ENCODE measurements around the gene BUD23. TPM values are rescaled to one million over a fixed set of nuclear protein-coding genes. Genes with fewer than 3 reads are reported as not detected.

BUD23 gene
- total RNA-seq, 1 donor from 2014 or later, result 42.4 TPM

DNA sequence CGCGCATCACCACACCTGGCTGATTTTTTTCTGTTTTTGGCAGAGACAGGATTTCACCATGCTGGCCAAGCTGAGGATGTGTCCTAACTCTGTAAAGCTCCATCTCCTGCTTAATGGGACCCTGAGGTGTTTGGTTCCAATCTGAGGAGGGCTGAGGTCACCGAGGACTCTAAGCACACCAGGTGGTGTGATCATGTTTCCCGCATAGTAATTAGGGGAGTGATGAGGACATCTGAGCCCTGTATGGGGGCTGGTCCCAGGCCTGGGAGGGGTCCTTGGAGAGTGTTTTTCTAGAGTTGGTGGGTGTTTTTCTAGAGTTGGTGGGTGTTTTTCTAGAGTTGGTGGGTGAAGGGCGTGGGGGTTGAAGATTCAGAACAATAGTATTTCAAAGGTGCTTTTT, 58.2 kb downstream of the BUD23 start:
- H3K9me3 ChIP-seq, result no peaks in the 10 kb centered on the region
- no peak for ATAC-seq
- peaks cover 19% of the 10 kb centered on the region for H3K4me1 ChIP-seq
- no peak overlapping the region for H3K4me3 ChIP-seq
- intact Hi-C loops (cut with DNase I), result no loop called here
- H3K27me3 ChIP-seq (ENCODE audit: low read depth), result no peaks in the 10 kb centered on the region
- H3K27ac ChIP-seq, result peak overlapping the region; percentile 88
- TF ChIP-seq, protein P1, sequence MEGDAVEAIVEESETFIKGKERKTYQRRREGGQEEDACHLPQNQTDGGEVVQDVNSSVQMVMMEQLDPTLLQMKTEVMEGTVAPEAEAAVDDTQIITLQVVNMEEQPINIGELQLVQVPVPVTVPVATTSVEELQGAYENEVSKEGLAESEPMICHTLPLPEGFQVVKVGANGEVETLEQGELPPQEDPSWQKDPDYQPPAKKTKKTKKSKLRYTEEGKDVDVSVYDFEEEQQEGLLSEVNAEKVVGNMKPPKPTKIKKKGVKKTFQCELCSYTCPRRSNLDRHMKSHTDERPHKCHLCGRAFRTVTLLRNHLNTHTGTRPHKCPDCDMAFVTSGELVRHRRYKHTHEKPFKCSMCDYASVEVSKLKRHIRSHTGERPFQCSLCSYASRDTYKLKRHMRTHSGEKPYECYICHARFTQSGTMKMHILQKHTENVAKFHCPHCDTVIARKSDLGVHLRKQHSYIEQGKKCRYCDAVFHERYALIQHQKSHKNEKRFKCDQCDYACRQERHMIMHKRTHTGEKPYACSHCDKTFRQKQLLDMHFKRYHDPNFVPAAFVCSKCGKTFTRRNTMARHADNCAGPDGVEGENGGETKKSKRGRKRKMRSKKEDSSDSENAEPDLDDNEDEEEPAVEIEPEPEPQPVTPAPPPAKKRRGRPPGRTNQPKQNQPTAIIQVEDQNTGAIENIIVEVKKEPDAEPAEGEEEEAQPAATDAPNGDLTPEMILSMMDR (IDR thresholded peaks at IDR 0.05), result no peak
- H3K36me3 ChIP-seq, result peaks cover 7% of the 10 kb centered on the region
- DNase-seq, result no peak

DNA sequence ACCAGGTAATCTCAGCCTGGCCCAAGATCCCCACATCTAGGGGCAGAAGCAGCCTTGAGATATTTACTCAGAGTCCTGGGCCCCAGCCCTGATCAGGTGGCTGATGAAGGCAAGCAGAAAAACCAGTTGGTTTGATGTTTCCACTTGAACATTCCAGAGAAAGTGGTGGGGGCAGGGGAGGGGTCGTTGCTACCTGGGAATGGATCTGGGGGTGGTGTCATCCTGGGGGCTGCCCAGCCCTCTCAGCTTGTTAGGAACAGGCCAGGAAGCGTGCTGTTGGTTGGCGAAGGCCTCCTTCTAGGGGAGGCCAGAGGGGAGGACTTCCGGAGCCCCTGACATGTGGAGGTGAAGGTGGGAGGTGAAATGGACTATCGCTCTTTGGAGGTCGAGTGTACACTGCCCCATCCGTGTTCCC, 58.9 kb downstream of the BUD23 start:
- Histone ChIP-seq H3K9me3 (no peaks in the 10 kb centered on the region), H3K4me1 (peaks cover 16% of the 10 kb centered on the region), H3K27ac (peak overlapping the region; percentile 88), H3K4me3 (no peak overlapping the region), H3K36me3 (no peaks in the 10 kb centered on the region), H3K27me3 (ENCODE audit: low read depth) (no peaks in the 10 kb centered on the region)
- TF ChIP-seq, protein P1 (IDR thresholded peaks at IDR 0.05), result no peak
- intact Hi-C loops (cut with DNase I), result no loop called here
- ATAC-seq (peak; percentile 2 to 11), DNase-seq (peak; percentile 68)

DNA sequence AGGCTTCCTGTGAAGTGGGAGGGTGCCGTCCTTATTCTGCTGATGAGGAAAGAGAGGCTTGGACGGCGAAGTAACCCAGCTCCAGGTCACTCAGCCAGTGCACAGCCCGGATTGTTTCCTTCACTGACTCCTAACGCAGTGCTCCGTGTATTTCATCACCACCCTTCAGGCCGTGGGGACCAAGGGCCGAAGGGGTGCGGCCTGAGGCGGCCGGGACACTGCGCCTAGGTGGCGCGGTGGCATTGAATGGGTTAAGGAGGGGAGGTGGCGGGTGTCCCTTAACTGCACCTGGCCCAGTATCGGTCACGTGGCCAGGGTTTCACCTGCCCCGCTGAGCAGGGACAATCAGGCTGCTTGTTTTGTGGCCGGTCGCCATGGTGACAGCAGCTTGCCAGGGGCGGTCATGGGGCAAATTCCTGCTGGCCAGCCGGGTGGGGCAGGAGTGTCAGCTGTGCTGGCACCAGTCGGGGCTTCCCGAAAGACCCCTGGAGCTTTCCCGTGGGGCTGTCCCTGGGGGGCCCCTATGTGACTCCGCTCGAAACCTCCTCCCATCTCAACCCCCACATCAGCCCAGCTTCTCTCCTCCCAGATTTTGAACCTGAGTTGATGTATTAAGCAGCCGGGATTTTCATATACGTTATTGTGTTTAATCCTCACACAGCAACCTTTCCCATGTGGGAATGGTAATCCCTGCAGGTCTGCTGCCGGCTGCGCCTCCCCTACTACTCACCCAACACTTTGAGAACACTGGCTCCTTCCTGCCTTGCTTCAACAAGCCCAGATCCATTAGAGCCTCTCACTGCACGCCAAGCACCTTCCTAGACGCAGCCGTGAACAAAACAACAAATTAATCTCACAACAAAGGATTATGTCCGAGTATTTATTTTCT, 59.6 kb downstream of the BUD23 start:
- DNase-seq (peak; percentile 96), ATAC-seq (peak; percentile 79 to 81)
- Histone ChIP-seq H3K27me3 (ENCODE audit: low read depth) (no peaks in the 10 kb centered on the region), H3K27ac (peak overlapping the region; percentile 88), H3K4me1 (peaks cover 9% of the 10 kb centered on the region), H3K9me3 (no peaks in the 10 kb centered on the region), H3K4me3 (no peak overlapping the region), H3K36me3 (no peaks in the 10 kb centered on the region)
- TF ChIP-seq, protein P1 (IDR thresholded peaks at IDR 0.05), result no peak
- intact Hi-C loops (cut with DNase I), result no loop called here

DNA sequence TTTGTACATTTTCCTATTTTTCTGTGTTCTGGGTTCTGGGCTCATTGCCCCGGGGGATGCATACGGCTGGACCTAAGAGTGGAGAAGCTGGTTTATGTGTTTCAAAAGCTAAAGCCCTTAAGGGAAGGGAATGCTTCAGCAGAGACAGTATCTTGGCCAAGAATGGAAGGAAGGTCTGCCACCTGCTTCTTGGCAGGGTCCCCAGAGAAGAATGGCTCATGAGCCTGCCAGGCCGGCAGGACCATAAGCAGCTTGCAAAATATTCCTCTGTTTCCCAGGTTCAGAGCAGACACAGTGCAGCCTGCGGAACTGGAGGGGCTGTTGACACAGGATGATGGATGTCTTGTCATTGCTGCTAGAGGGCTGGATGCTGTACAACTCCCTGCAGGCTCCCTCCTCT, 63.0 kb downstream of the BUD23 start:
- DNase-seq (no peak), ATAC-seq (no peak)
- H3K4me1 ChIP-seq, result peaks cover 8% of the 10 kb centered on the region
- H3K4me3 ChIP-seq, result no peak overlapping the region
- no peaks in the 10 kb centered on the region for H3K9me3 ChIP-seq
- TF ChIP-seq, protein P1 (IDR thresholded peaks at IDR 0.05), result no peak
- intact Hi-C loops (cut with DNase I), result no loop called here
- H3K27me3 ChIP-seq (ENCODE audit: low read depth), result no peaks in the 10 kb centered on the region
- H3K36me3 ChIP-seq, result no peaks in the 10 kb centered on the region
- H3K27ac ChIP-seq, result no peak overlapping the region

Small RNA genes lying within 50 kb of the gene (microRNA-seq; reads per million reads assigned to microRNA genes)
- not detected for gene MIR4284 (ENCODE audit: borderline number of aligned reads)

Other genes starting within 250 kb of the BUD23 start
- gene FZD9, start 249.8 kb upstream of the BUD23 start, total RNA-seq, result 0.92 TPM
- 56.0 TPM for gene BAZ1B, start 161.3 kb upstream of the BUD23 start, total RNA-seq
- gene BCL7B, start 125.9 kb upstream of the BUD23 start, total RNA-seq, result 52.8 TPM
- gene TBL2, start 105.0 kb upstream of the BUD23 start, total RNA-seq, result 27.9 TPM
- 10.7 TPM for gene MLXIPL, start 59.1 kb upstream of the BUD23 start, total RNA-seq
- gene VPS37D, start 15.8 kb upstream of the BUD23 start, total RNA-seq, result 1.3 TPM
- gene DNAJC30, start 144 bp upstream of the BUD23 start, total RNA-seq, result 10.5 TPM
- 6.6 TPM for gene STX1A, start 36.1 kb downstream of the BUD23 start, total RNA-seq
- 21.1 TPM for gene ABHD11, start 55.2 kb downstream of the BUD23 start, total RNA-seq
- gene CLDN3, start 86.7 kb downstream of the BUD23 start, total RNA-seq, result 12.8 TPM
- 116 TPM for gene CLDN4, start 147.4 kb downstream of the BUD23 start, total RNA-seq
- gene METTL27, start 158.9 kb downstream of the BUD23 start, total RNA-seq, result 4.0 TPM
- not detected for gene TMEM270, start 177.6 kb downstream of the BUD23 start, total RNA-seq

All from lower lobe of right lung (tissue), 2 donors.